ENCODE measurements around the gene SH2D2A. TPM values are rescaled to one million over a fixed set of nuclear protein-coding genes. Genes with fewer than 3 reads are reported as not detected.

The SH2D2A gene
- total and polyA plus RNA-seq, 2 of the 4 experiments (the other 2 are of a cell fraction) = not detected

DNA sequence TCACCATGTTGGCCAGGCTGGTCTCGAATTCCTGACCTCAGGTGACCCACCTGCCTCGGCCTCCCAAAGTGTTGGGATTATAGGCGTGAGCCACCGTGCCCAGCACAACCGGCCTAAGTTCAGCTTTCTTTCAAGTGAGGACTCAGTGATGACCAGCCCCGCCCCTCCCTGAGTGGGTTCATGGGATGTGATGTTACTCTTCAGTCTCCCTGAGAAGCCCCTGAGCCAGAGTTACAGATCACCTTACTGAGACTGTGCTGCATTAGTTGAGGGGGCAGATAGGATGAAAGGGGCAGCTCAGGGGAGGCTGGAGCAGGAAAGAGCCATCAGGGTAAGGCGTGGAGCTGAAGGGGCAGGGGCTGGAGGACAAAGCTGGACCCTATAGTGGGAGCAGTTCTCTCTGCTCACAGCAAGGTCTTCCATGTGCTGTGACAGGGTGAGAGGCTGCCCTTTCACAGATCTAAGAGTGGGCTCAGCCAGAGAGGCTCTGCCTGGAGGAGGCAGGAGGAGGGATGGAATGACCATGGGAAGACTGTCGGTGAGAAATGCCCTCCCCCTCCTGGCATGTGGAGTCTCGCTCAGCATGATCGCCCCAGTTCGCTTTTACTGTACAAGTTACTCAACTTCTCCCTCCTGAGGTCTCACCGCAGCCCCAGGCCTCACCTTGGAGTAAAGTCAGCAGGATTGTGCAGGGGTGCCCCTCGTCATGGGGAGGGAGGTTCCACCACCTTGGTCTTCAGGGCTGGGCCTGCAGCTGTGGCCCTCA, 13.4 kb downstream of the SH2D2A start (continued):
- no peak for TF ChIP-seq RCOR1 (IDR thresholded peaks at IDR 0.05; ENCODE audit: insufficient replicate concordance, low read length)

GRCh38 chr1:156802421-156802935, 14.2 kb downstream of the SH2D2A start:
- H4K5ac ChIP-seq (ENCODE audit: low read depth, low read length) = no peak overlapping the region
- H3K27me3 ChIP-seq (ENCODE audit: control insufficient read depth, insufficient read depth, low read length) = peaks cover 4% of the 10 kb centered on the region; the same call in 1 of the 2 replicates
- peaks cover 13% of the 10 kb centered on the region for H3K4me1 ChIP-seq (ENCODE audit: control insufficient read depth, insufficient read depth, low read length)
- H3K23ac ChIP-seq (ENCODE audit: low read depth, low read length) = no peak overlapping the region
- H2BK120ac ChIP-seq (ENCODE audit: low read depth, low read length) = no peak overlapping the region
- POLR2A ChIA-PET (ENCODE audit: unreplicated experiment) = no interaction called here
- H3K4me2 ChIP-seq (ENCODE audit: low read depth, low read length) = no peak overlapping the region
- dilution Hi-C loops (cut with HindIII; ENCODE audit: low sequenced_read_pairs, unreplicated experiment) (no loop called here), in situ Hi-C loops (cut with MboI; ENCODE audit: low sequenced_read_pairs) (no loop called here), intact Hi-C loops (cut with micrococcal nuclease) (no loop called here)
- DNase-seq (no peak), ATAC-seq (ENCODE audit: low read depth) (no peak)
- H3K79me1 ChIP-seq (ENCODE audit: low read depth in 1 of 2, low read length in 2 of 2) = peaks cover 0 to 8% of the 10 kb centered on the region in 2 experiments; a peak in 1 of 4 replicates
- H2AK9ac ChIP-seq (replicated peaks; ENCODE audit: low read depth, low read length, poor library complexity) = no peak overlapping the region
- no peak overlapping the region for H3K56ac ChIP-seq (ENCODE audit: extremely low read depth, insufficient read depth, low read length)
- no peak overlapping the region for H4K91ac ChIP-seq (ENCODE audit: insufficient read depth, low read depth, low read length)
- no peaks in the 10 kb centered on the region for H3K9me3 ChIP-seq (ENCODE audit: control insufficient read depth, insufficient read depth, low read length)
- WGBS, 2 experiments (ENCODE audit: extremely low coverage in 2 of 2, insufficient read length in 1 of 2) = 57% methylated on average over 1 of the region's 8 CpGs; no CpG with 5 or more reads in 1 of the 2 experiments
- no peak overlapping the region for H2AFZ ChIP-seq (replicated peaks; ENCODE audit: low read length, poor library complexity)
- no peak overlapping the region for H3K14ac ChIP-seq (replicated peaks; ENCODE audit: low read depth, low read length)
- 0 out of 2 replicates have a peak, but pooled peaks cover 8% of the 10 kb centered on the region for H3K9me1 ChIP-seq (ENCODE audit: insufficient read depth, low read length)
- H3K4ac ChIP-seq (ENCODE audit: low read depth, low read length) = no peak overlapping the region
- H3K9ac ChIP-seq (ENCODE audit: low read depth, low read length) = no peak overlapping the region
- CTCF ChIA-PET = interaction anchor here (0.6 kb wide), 1 partner anchor 126 kb away, joined by 4 read pairs; no protein-coding TSS in a partner anchor
- no peak overlapping the region for H3K4me3 ChIP-seq (ENCODE audit: insufficient read depth, low read depth, low read length)
- TF ChIP-seq FOS (IDR thresholded peaks at IDR 0.05; ENCODE audit: low read depth, low read length) (no peak), MAFK (IDR thresholded peaks at IDR 0.05; ENCODE audit: low read depth, low read length) (no peak)
- no peak overlapping the region for H2BK5ac ChIP-seq (ENCODE audit: low read depth, low read length, poor library complexity, severe bottlenecking)
- H2AK5ac ChIP-seq (ENCODE audit: low read depth, low read length) = no peak overlapping the region
- peaks cover 39% of the 10 kb centered on the region; the same call in 1 of the 2 replicates for H4K20me1 ChIP-seq (ENCODE audit: insufficient read depth, low read length)
- no peak overlapping the region for H2BK15ac ChIP-seq (ENCODE audit: low read depth, low read length)
- H4K8ac ChIP-seq (ENCODE audit: low read depth in 2 of 2, low read length in 2 of 2) = no peak overlapping the region
- H3K36me3 ChIP-seq (ENCODE audit: control insufficient read depth, insufficient read depth, low read length) = peaks cover 25% of the 10 kb centered on the region
- H3K18ac ChIP-seq (ENCODE audit: low read depth, low read length) = no peak overlapping the region
- H3K27ac ChIP-seq (ENCODE audit: insufficient read depth, low read length) = no peak overlapping the region
- no TSS peak for BruUV-seq (replicated peaks)
- no peak overlapping the region for H2BK20ac ChIP-seq (ENCODE audit: low read depth, low read length)
